ENCODE measurements around the gene PTPRS.

PTPRS gene

GRCh38 chr19:5293612-5294378 lies 46.8 kb downstream of the PTPRS start:
- Histone ChIP-seq H3K4me3 (ENCODE audit: low read length) (no peak overlapping the region), H4K20me1 (ENCODE audit: insufficient read depth, low read length) (no peaks in the 10 kb centered on the region), H3K36me3 (replicated peaks; ENCODE audit: low read depth, low read length) (no peaks in the 10 kb centered on the region), H3K4me1 (ENCODE audit: low read length) (no peaks in the 10 kb centered on the region), H3K9ac (ENCODE audit: low read length) (no peak overlapping the region), H3K79me2 (ENCODE audit: low read length) (no peaks in the 10 kb centered on the region), H3K27me3 (ENCODE audit: low read depth, low read length) (no peaks in the 10 kb centered on the region), H3K4me2 (ENCODE audit: low read length) (no peak overlapping the region), H3K27ac (ENCODE audit: low read length) (no peak overlapping the region), H3K9me3 (ENCODE audit: insufficient read depth, low read length) (no peaks in the 10 kb centered on the region), H2AFZ (ENCODE audit: low read depth, low read length) (no peak overlapping the region)
- TF ChIP-seq EZH2phosphoT487 (IDR thresholded peaks at IDR 0.05; ENCODE audit: low read depth) (no peak), CTCF (IDR thresholded peaks at IDR 0.05; ENCODE audit: low read depth, low read length) (no peak)

- H3K79me2 ChIP-seq (ENCODE audit: low read length) = no peaks in the 10 kb centered on the region
- H3K4me3 ChIP-seq (ENCODE audit: low read length) = no peak overlapping the region
- no peak overlapping the region for H2AFZ ChIP-seq (ENCODE audit: low read depth, low read length)
- no peaks in the 10 kb centered on the region for H3K36me3 ChIP-seq (replicated peaks; ENCODE audit: low read depth, low read length)
- no peaks in the 10 kb centered on the region for H3K27me3 ChIP-seq (ENCODE audit: low read depth, low read length)
- no peaks in the 10 kb centered on the region for H3K9me3 ChIP-seq (ENCODE audit: insufficient read depth, low read length)
- H3K9ac ChIP-seq (ENCODE audit: low read length) = no peak overlapping the region
- H3K27ac ChIP-seq (ENCODE audit: low read length) = no peak overlapping the region
- no peak for TF ChIP-seq EZH2phosphoT487 (IDR thresholded peaks at IDR 0.05; ENCODE audit: low read depth)
- no peak for TF ChIP-seq CTCF (IDR thresholded peaks at IDR 0.05; ENCODE audit: low read depth, low read length)
- no peak overlapping the region for H3K4me2 ChIP-seq (ENCODE audit: low read length)
- H3K4me1 ChIP-seq (ENCODE audit: low read length) = no peaks in the 10 kb centered on the region
- no peaks in the 10 kb centered on the region for H4K20me1 ChIP-seq (ENCODE audit: insufficient read depth, low read length)
Observed at GRCh38 chr19:5292822-5293611, 47.6 kb downstream of the PTPRS start.

- Histone ChIP-seq H3K9me3 (ENCODE audit: insufficient read depth, low read length) (no peaks in the 10 kb centered on the region), H3K9ac (ENCODE audit: low read length) (no peak overlapping the region), H3K4me3 (ENCODE audit: low read length) (no peak overlapping the region), H3K36me3 (replicated peaks; ENCODE audit: low read depth, low read length) (no peaks in the 10 kb centered on the region), H3K4me1 (ENCODE audit: low read length) (no peaks in the 10 kb centered on the region), H3K27me3 (ENCODE audit: low read depth, low read length) (no peaks in the 10 kb centered on the region; the same call in 1 of the 2 replicates), H3K79me2 (ENCODE audit: low read length) (no peaks in the 10 kb centered on the region), H3K27ac (ENCODE audit: low read length) (no peak overlapping the region), H4K20me1 (ENCODE audit: insufficient read depth, low read length) (no peaks in the 10 kb centered on the region), H3K4me2 (ENCODE audit: low read length) (no peak overlapping the region), H2AFZ (ENCODE audit: low read depth, low read length) (no peak overlapping the region)
- TF ChIP-seq EZH2phosphoT487 (IDR thresholded peaks at IDR 0.05; ENCODE audit: low read depth) (no peak), CTCF (IDR thresholded peaks at IDR 0.05; ENCODE audit: low read depth, low read length) (no peak)
Observed at GRCh38 chr19:5292453-5292821, 48.2 kb downstream of the PTPRS start.

GRCh38 chr19:5291588-5292193 lies 48.9 kb downstream of the PTPRS start:
- TF ChIP-seq EZH2phosphoT487 (IDR thresholded peaks at IDR 0.05; ENCODE audit: low read depth) = no peak
- TF ChIP-seq CTCF (IDR thresholded peaks at IDR 0.05; ENCODE audit: low read depth, low read length) = no peak
- Histone ChIP-seq H3K9me3 (ENCODE audit: insufficient read depth, low read length) (no peaks in the 10 kb centered on the region), H2AFZ (ENCODE audit: low read depth, low read length) (no peak overlapping the region), H3K4me3 (ENCODE audit: low read length) (no peak overlapping the region), H4K20me1 (ENCODE audit: insufficient read depth, low read length) (no peaks in the 10 kb centered on the region), H3K4me2 (ENCODE audit: low read length) (no peak overlapping the region), H3K4me1 (ENCODE audit: low read length) (no peaks in the 10 kb centered on the region), H3K27me3 (ENCODE audit: low read depth, low read length) (peaks cover 4% of the 10 kb centered on the region), H3K36me3 (replicated peaks; ENCODE audit: low read depth, low read length) (no peaks in the 10 kb centered on the region), H3K79me2 (ENCODE audit: low read length) (no peaks in the 10 kb centered on the region), H3K27ac (ENCODE audit: low read length) (no peak overlapping the region), H3K9ac (ENCODE audit: low read length) (no peak overlapping the region)
